GM21360 (cell line): ENCODE data around the gene BNIP2.
"Not testable (repeated sequence)": the region's sequence is repeated elsewhere in the genome, so short reads cannot be mapped to it uniquely, and the experiment has no call there.

Experiments
- ATAC-seq: cut with Tn5 transposase; IDR thresholded peaks from one replicate; pipeline ENCODE4 v1.9.1; 2021; ENCODE audit warnings: mild to moderate bottlenecking, moderate library complexity; ENCODE audit not compliant: unreplicated experiment

Gene BNIP2

DNA sequence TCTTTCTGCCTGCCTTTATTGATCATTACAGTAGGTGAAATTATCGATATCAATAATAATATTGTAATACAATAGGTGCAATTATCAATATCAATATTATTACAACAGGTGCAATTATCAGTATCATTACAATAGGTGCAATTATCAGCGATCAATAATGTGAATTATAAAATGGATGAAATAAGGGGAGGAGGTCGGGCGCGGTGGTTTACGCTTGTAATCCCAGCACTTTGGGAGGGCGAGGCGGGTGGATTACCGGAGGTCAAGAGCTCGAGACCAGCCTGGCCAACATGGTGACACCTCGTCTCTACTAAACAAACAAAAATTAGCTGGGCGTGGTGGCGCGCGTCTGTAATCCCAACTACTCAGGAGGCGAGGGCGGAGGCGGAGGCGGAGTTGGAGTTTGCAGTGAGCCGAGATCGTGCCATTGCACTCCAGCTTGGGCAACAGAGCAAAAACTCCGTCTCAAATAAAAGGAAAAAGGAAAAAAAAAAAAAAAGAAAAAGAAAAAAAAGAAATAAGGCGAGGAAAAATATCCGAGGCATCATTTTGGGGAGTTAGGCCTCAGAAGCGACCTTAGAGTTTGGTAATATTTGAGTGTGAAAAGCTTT is 611 bp upstream of the BNIP2 start:
- no peak for ATAC-seq

DNA sequence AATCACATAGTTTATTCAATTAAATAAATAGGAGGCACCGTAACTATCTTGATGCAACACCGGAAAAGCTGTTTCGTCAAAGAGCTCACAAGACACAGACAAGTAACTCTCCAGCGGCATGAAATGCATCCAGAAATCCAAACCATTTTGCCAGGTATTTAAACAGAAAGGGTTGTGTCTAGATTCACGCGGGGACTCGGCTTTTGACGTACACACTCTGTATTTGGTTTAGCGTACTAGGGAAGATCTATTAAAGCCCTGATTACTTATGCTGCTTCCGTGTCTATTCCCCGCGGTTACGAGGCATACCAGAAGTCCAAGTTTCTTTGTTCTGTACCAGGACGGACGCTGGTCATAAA is 718 bp downstream of the BNIP2 start:
- ATAC-seq = peak; percentile 3

DNA sequence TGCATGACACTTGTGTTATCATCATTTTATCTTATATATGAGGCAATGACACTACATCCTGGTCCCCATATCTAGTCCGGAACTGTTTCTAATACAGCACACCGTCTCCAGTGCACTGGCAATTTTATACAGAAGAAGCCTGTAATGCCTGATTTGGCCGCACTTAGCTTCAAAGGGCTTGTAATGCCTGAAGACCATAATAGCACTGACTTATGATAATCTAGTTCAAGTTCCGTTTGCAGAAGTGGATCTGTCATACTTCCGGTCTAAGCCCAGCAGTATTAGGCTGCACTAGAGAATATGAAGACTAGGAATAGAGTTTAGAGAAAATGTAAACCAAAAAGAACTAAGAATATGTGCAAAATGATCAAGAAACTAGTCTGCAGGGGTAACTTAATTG is 1.3 kb downstream of the BNIP2 start:
- ATAC-seq = no peak

DNA sequence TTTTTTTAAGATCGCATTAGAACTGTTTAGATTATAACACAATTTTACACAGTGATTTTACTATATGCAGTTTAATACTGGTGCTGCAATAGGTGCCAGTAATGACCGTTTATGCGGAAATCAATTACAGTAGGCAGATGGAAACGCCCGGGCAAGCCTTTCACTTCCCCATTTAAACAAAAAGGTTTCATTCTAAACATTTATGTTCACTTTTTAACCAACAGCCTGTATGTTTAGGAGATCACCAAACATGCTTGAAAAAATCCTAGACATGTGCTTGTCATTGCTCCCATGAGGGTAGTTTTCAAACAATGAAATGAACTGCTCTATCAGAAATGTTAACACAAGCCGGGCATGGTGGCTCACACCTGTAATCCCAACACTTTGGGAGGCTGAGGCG is 2.7 kb downstream of the BNIP2 start:
- ATAC-seq = no peak

DNA sequence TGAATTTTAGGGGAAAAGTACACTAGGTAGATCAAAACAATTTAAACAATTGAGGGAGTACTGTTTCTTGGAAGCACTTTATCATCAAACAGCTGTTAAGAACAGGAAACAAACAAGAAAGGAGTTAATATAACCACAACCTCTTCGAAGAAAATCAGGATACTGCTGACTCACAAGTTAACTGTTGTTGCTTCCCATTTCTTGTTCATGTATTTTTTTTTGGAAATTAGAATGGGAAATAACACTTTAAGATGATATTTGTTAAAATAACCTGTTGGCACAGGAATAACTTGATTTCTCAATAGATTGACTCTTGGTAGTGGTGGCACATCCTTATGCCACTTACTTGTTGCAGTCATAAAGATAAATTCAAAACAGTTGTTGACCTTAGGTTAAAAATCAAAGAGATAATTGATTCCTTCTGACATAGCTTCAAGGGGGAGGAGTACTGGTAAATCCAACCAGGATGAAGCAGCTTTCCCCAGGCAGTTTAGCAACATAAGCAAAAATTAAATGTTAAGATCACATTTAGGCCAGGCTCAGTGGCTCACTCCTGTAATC is 3.3 kb downstream of the BNIP2 start:
- no peak for ATAC-seq

DNA sequence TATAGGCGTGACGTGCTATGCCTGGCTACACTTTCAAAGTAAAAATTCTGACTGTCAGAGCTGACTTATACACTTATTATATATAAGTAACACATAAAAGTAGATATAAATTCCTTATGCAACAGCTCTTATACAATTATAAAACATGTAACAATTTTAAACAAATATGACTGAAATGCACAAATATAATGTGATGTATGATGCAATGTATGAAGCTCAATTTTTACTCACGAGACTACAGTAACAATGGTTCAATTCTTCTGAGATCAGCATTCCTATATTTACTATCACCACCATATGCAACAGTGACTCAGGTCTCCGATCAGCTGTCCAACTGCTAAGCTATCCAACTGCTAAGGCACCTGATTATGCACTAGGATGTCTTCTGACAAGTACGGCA is 8.2 kb downstream of the BNIP2 start:
- ATAC-seq = no peak

DNA sequence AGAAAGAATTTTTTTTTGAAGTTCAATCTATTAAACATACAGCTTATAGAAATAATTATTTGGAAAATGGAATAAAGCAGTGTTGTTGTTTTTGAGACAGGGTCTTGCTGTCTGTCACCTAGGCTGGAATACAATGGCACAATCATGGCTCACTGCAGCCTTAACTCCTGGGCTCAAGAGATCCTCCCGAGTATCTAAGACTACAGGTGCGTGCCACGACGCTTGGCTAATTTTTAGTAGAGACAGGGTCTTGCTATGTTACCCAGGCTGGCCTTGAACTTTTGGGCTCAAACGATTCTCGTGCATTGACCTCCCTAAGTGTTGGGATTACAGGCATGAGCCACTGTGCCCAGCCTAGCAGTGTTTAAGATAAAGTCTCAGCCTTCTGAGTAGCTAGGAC is 8.8 kb downstream of the BNIP2 start:
- no peak for ATAC-seq

DNA sequence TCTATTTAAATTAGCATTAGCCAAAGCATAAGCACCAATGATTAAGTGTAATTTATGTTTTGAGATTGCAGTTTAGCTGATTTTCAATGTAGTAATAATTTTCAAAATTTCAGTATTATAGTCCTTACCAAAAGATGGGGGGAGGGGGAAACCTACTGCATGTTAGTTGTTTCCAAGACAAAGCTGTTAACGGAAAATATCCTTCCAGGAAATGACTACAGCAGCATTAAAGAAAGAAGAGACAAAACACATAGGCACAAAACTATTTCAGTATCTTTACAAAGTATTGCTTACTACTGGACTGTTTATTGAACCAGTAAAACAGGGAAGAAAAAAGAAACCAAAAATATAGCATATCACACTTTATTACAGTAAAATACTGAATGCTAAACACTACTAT is 10.5 kb downstream of the BNIP2 start:
- no peak for ATAC-seq

DNA sequence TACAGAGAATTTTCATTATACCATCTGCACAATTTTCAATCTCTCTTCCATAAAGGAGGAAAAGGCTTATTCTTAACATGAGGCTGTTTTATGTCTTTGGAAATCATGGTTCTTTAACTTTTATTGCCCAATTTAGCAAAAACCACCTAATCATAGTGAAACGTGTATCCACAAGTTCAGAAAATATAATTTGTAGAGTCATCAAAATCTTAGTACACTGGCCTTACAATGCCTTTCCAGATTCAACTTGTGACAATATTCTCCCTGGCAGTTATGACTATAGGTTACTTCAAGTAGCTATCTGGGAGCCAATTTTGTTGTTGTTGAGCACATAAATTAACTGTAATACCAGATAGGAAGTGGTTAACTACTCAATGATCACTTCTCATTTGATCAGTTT is 10.9 kb downstream of the BNIP2 start:
- ATAC-seq = no peak

DNA sequence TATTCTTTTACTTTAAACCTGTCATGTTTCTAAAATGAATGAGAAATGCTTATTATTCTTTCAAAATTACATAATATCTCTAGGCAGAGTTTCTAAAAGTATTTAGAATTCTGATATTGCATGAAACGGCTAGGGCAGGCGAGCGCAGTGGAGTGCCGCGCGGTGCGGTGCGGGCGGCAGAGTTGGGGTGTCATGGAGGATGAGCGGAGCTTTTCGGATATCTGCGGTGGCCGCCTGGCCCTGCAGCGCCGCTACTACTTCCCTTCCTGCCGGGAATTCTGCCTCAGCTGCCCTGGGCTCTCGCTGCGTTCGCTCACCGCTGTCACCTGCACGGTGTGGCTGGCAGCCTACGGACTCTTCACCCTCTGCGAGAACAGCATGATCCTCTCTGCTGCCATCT is 12.6 kb downstream of the BNIP2 start:
- ATAC-seq = no peak

DNA sequence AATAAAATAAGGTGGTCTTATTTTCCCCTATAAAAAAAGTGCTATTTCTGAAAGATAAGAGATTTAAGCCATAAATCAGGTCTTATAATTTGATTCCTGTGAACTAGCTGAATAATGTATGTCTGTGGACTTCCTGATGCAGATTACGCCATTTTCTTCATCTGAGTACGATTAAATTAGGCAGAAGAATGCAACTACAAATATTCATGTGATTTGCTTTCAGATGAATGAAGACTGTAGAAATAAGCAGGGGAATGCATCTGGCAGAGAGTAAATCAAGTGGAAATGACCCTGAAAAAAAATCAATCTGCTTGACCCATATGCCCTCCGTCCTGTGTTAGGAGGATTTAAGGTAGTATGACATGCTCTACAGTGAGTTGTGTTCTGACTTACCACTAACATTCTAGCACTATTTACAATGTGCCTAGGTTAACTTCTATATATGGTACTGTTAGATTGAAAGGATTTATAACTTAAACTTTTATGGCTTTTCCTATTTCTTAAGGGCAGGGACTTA is 14.7 kb downstream of the BNIP2 start:
- no peak for ATAC-seq

DNA sequence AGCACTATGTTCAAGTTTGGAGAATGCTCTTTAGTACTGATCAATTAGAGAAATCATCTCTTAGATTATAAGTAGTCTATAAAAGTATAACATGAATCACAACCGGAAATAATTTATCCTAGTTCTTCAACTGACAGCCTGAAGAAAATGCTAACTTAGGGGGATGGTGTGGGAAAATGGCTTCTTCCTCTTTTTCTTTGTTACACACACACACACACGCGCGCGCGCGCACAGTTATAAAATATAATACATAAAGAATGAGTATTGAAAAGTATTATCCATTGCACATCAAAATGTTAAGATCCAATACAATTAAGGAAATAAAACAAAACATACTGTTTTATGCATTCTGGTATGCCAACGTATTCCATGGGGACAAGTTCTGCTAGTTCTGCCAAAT is 20.6 kb downstream of the BNIP2 start:
- ATAC-seq = no peak

DNA sequence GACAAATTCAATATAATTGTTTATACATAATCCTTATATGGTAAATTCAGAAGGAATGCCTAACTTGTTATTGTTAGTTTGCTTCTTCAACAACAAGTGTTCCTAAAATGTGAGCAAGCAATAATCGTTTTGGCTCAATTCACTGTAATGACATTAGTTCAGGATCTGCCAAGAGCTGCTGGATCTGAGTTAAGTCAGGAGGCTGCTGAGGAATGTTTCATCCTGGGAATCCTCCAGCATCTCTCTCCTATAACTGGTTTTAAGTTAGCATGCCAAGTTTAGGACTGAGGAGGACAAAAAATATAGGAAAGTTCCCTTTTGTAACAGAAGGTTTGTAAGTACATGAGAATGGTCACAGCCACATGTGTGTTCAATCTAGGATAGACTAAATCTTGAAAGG is 26.9 kb downstream of the BNIP2 start:
- ATAC-seq = no peak

DNA sequence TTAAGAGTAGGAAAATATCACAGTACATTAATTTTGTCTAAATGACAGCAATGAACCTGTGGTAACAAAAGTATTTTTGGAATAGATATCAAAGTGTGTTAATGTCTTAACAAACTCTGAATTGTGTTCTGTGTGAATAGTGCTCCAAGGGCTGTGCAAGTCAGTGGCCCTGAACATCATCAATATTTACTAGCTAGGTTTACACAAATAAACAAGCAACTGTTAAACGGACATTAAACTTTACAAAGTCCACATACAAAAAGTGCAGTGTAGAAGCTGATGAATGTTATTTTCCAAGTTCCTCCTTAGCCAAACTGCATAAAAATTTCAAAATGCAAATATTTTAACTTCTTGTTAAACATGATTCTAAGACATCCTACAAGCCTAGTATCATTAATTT is 29.8 kb downstream of the BNIP2 start:
- no peak for ATAC-seq

DNA sequence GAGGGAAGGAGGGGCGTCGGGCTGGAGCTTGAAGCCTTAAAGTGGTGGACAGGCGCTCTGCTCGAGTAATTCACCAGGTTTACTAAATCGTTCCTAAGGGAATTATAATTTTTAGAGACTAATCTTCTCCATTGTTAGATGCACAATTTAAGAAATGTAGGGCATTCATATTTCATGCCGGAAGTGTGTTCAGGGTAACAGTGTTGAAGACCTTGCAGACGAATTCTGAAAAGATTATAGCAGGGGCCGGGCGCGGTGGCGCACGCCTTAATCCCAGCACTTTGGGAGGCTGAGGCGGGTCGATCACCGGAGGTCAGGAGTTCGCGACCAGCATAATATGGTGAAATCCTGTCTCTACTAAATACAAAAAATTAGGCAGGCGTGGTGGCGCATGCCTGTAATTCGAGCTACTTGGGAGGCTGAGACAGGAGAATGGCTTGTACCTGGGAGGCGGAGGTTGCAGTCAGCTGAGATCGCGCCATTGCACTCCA is 31.4 kb downstream of the BNIP2 start:
- no peak for ATAC-seq

DNA sequence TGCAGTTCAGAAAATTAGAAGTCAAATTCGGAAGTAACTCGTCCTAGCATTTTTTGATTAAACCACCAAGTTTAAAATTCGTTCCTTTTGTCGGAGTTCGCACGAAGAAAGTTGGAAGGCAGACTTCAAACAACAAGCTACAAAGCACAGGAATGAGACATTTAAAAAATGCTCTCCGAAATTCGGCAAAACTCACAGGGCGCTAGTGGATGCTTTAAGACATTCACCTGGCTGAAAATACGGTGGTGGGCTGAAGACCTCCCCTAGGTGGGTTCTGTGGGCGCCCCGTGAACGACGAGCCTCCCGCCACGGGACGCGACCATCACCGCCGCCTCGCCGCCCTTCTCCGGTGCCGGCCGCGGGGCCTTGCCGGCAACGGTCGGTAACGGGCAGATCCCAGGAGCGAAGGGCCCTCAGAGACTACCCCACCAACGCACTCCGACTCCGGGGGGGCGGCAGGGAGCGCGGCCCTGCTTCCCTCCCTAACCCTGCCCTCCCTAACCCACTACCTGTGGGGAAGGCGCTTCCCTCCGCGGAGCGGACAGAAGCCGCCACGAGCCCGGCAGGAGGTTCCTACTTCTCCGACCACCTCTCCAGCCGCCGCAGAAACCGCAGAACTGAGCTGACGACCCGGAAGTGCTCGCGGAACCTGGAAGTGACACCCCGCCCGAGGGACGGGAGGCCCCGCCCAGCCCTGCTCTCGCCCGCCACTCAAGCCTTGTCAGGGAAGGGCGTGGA is 32.1 kb downstream of the BNIP2 start, which contains the start of gene GTF2A2:
TSS of gene GTF2A2 (minus strand) at position 619 of the 738 bp plus-strand sequence. CDS start 5,238 bp downstream, outside the sequence.
- ATAC-seq = peak; percentile 97

DNA sequence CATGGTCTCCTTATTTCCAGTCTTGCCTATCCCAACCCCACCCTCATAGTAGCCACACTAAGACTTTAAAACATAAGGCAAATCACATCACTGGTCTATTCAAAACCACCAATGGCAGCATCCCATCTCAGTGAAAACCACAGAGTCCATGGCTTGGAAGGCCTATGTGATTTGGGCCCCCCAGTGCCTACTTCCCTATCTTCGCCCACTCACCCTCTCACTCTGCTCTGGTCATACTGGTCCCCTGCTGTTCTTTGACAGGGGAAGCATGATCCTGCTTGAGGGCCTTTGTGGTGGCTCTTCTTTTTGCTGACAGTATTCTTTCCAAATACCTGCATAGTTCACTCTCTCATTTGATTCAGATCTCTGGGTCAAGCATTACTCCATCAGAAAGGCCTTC is 35.1 kb downstream of the BNIP2 start:
- no peak for ATAC-seq

DNA sequence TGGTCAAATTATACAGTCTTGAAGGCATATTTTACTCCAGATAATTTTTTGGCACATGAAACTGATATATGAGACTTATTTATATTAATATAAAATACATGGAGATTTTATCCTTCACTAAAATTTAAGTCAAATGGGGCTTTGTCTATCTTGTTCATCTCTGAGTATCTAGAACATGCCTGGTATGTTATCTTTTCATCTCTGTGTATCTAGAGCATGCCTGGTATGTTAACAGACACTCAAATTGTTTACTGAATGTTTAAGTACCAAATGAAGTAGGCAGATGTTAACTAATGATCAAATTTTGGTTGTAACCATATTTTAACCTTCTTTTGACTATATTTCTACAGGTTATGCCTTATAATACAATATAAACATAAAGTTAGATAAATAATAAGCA is 39.5 kb downstream of the BNIP2 start:
- ATAC-seq = no peak

DNA sequence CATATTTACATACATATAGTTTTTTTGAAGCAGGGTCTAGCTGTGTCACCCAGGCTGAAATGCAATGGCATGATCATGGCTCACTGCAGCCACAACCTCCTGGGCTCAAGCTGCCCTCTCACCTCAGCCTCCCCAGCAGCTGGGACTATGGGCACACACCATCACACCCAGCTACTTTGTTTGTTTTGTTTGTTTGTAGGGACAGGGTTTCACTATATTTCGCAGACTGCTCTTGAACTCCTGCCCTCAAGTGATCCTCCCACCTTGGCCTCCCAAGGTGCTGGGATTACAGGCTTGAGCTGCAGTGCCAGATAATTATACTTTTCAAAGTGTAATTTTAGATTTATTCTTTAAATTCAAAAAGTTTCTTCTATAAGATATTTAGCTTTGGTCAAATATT is 42.0 kb downstream of the BNIP2 start:
- ATAC-seq = no peak

DNA sequence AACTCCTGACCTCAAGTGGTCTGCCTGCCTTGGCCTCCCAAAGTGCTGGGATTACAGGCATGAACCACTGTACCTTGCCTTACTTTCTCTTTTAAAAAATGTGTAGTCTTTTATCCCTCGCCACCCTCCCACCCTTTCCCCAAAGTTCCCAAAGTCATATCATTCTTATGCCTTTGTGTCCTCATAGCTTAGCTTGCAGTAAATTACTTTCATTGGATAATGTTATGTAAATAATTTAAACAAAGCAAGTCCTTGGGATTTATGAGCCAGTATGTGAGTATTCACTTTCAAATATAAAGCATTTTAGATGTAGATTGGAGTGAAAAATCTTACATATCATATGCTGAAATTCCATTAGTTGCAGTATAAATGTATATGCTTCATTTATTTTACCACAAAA is 42.8 kb downstream of the BNIP2 start:
- no peak for ATAC-seq

DNA sequence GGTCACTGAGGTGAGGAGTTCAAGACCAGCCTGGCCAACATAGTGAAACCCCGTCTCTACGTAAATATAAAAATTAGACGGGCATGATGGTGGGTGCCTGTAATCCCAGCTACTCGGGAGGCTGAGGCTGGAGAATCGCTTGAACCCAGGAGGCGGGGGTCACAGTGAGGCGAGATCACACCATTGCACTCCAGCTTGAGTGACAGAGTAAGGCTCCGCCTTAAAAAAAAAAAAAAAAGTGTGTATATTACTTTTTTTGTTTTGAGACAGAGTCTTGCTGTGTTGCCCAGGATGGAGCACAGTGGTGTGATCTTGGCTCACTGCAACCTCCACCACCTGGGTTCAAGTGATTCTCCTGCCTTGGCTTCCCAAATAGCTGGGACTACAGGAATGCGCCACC is 43.3 kb downstream of the BNIP2 start:
- ATAC-seq = not testable (repeated sequence)

DNA sequence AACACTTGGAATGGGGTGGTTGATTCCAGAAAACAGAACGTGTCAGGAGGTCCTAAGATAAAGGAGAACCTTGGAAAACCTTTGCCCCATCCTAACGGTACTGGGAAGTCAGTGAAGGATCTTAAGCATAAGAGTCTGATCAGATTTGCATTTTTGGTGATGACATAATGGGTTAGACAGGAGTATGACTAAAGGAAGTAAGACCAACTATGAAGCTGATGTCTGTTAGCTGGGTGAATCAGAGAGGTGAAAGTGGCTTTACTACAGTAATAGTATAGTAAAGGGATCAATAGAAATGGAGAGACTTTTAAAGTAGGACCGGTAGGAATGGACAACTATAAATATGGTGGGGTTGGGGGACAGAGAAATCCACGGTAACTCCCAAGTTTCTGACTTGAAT is 44.4 kb downstream of the BNIP2 start:
- no peak for ATAC-seq
